CD4-positive, alpha-beta T cell treated with Interferon gamma for 1 hour (primary cell): ENCODE measurements around the gene SURF6.
"Not testable (repeated sequence)": the region's sequence is repeated elsewhere in the genome, so short reads cannot be mapped to it uniquely, and the experiment has no call there.

Experiments used
- DNase-seq: peaks from one replicate; pipeline ENCODE4 v3.0.0-alpha.2; 2020

The SURF6 gene

GRCh38 chr9:133335924-133336811 is at the start of gene SURF6:
TSS of gene SURF6 (minus strand) at chr9:133336188. CDS start at chr9:133336132, 56 bp downstream.
- DNase-seq: peak; percentile 89

GRCh38 chr9:133385452-133385851 is 49.5 kb upstream of the SURF6 start:
- DNase-seq: no peak

- DNase-seq: no peak
Observed at GRCh38 chr9:133384736-133385321, 48.8 kb upstream of the SURF6 start.

GRCh38 chr9:133383438-133383837 is 47.5 kb upstream of the SURF6 start:
- no peak for DNase-seq

GRCh38 chr9:133382507-133383141 is 46.6 kb upstream of the SURF6 start:
- DNase-seq: no peak

GRCh38 chr9:133380734-133381133 is 44.7 kb upstream of the SURF6 start:
- DNase-seq: no peak

- DNase-seq: no peak
Observed at GRCh38 chr9:133379153-133380086, 43.4 kb upstream of the SURF6 start.

GRCh38 chr9:133378408-133378962 is 42.5 kb upstream of the SURF6 start:
- DNase-seq: no peak

GRCh38 chr9:133377721-133378216 is 41.8 kb upstream of the SURF6 start:
- DNase-seq: no peak

GRCh38 chr9:133377280-133377679 is 41.3 kb upstream of the SURF6 start:
- not testable (repeated sequence) for DNase-seq

GRCh38 chr9:133375724-133376654 is 40.0 kb upstream of the SURF6 start, which contains the start of the genes STKLD1 and SURF4:
TSS of gene STKLD1 (plus strand) at chr9:133376366. CDS start at chr9:133376474, 108 bp downstream.
TSS of gene SURF4 (minus strand) at chr9:133376060. CDS start at chr9:133375969, 91 bp downstream.
- DNase-seq: peak; percentile 93

GRCh38 chr9:133375116-133375723 is 39.2 kb upstream of the SURF6 start:
- DNase-seq: no peak

- no peak for DNase-seq
Observed at GRCh38 chr9:133374612-133375115, 38.7 kb upstream of the SURF6 start.

GRCh38 chr9:133372144-133372543 is 36.2 kb upstream of the SURF6 start:
- no peak for DNase-seq

GRCh38 chr9:133371261-133371711 is 35.3 kb upstream of the SURF6 start:
- DNase-seq: peak; percentile 50

GRCh38 chr9:133370685-133371084 is 34.7 kb upstream of the SURF6 start:
- peak; percentile 36 for DNase-seq

GRCh38 chr9:133369933-133370332 is 33.9 kb upstream of the SURF6 start:
- no peak for DNase-seq

GRCh38 chr9:133369422-133369821 is 33.4 kb upstream of the SURF6 start:
- no peak for DNase-seq

GRCh38 chr9:133368249-133368881 is 32.4 kb upstream of the SURF6 start:
- DNase-seq: no peak
